Erythroblast (primary cell): ENCODE data around the gene MYLK.
"Not testable (repeated sequence)": the region's sequence is repeated elsewhere in the genome, so short reads cannot be mapped to it uniquely, and the experiment has no call there.

Experiments used
- DNase-seq, 2 experiments: peaks; one replicate each; lab custom pipeline; 2025; lab: John Stamatoyannopoulos, UW
- GATA1 ChIP-seq: IDR thresholded peaks from 2 replicates; pipeline ENCODE4 v1.6.1; 2011; ENCODE audit warnings: low read depth, mild to moderate bottlenecking, control low read depth, low read length, moderate library complexity
- POLR2A ChIP-seq: IDR thresholded peaks from 2 replicates; pipeline ENCODE4 v1.6.1; 2011; ENCODE audit warnings: mild to moderate bottlenecking, low read length

The MYLK gene

GRCh38 chr3:123708531-123708930, 175.6 kb downstream of the MYLK start:
- DNase-seq: no peak
- no peak for TF ChIP-seq POLR2A
- TF ChIP-seq GATA1: no peak

- not testable (repeated sequence) for DNase-seq
Observed at GRCh38 chr3:123707641-123708040, 176.5 kb downstream of the MYLK start.

- TF ChIP-seq POLR2A (no peak), GATA1 (no peak)
- no peak for DNase-seq
Observed at GRCh38 chr3:123706871-123707270, 177.3 kb downstream of the MYLK start.

- no peak for DNase-seq
- TF ChIP-seq POLR2A (no peak), GATA1 (no peak)
Observed at GRCh38 chr3:123705488-123706285, 178.4 kb downstream of the MYLK start.

- DNase-seq: not testable (repeated sequence)
Observed at GRCh38 chr3:123703663-123704062, 180.5 kb downstream of the MYLK start.

- TF ChIP-seq GATA1 (no peak), POLR2A (no peak)
- DNase-seq: no peak
Observed at GRCh38 chr3:123702720-123703119, 181.4 kb downstream of the MYLK start.

GRCh38 chr3:123702057-123702456, 182.1 kb downstream of the MYLK start:
- peak; percentile 35 to 46 for DNase-seq

GRCh38 chr3:123700791-123701722, 183.1 kb downstream of the MYLK start:
- DNase-seq: no peak
- TF ChIP-seq GATA1 (no peak), POLR2A (no peak)

- TF ChIP-seq POLR2A: no peak
- no peak for TF ChIP-seq GATA1
- DNase-seq: no peak
Observed at GRCh38 chr3:123698813-123699212, 185.3 kb downstream of the MYLK start.

- TF ChIP-seq POLR2A: no peak
- no peak for TF ChIP-seq GATA1
- DNase-seq: no peak
Observed at GRCh38 chr3:123696808-123697207, 187.3 kb downstream of the MYLK start.

- no peak for DNase-seq
- TF ChIP-seq POLR2A (no peak), GATA1 (no peak)
Observed at GRCh38 chr3:123695731-123696640, 188.1 kb downstream of the MYLK start.

- no peak for DNase-seq
- TF ChIP-seq POLR2A (no peak), GATA1 (no peak)
Observed at GRCh38 chr3:123695152-123695551, 189.0 kb downstream of the MYLK start.

- no peak for DNase-seq
- TF ChIP-seq POLR2A: no peak
- TF ChIP-seq GATA1: no peak
Observed at GRCh38 chr3:123694366-123695087, 189.6 kb downstream of the MYLK start.
